Measurements from ENCODE around the gene RNF144A. TPM values are rescaled to one million over a fixed set of nuclear protein-coding genes. Genes with fewer than 3 reads are reported as not detected.

RNF144A gene
- total RNA-seq, 6 experiments from 2014 or later, result 1.2 to 3.2 (median 2.0) TPM

DNA sequence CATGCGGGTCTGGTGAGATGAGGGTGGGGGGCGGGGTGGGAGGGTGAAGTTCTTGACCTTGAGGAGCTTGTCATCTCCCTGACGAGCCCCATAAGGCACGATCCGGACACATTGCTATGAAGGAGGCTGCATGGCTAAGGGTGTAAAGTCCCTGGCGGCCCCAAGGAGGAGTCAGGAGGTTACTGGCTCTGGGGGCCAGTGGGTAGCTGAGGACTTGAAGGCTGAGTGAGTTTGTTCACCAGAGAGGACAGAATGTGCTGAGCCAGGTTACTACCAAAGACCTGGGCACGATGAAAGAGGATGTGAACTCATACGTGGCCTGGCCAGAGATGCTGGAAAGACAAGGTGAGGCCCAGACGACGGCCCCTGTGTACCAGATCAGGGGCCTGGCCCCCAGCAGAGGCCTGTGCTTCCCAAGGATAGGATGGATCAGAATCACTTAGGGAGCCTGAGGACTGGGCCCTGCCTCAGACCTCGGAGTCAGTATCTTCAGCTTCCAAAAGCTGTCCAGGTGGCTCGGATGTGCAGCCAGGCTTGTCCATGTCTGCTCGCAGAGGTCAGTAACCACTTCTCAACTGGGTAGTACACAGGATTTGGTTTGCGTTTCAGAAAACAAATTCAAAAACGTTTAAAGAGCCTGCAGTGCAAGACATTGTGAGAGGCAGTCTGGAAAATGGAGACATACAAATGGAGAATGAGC lies 110.9 kb downstream of the RNF144A start:
- Histone ChIP-seq H3K36me3 (no peaks in the 10 kb centered on the region), H3K27ac (no peak overlapping the region), H3K4me1 (no peaks in the 10 kb centered on the region), H3K4me3 (no peak overlapping the region), H3K9me3 (no peaks in the 10 kb centered on the region), H3K27me3 (no peaks in the 10 kb centered on the region)
- no peak for TF ChIP-seq CTCF (IDR thresholded peaks at IDR 0.05)
- no peak for TF ChIP-seq POLR2A (IDR thresholded peaks at IDR 0.05)
- DNase-seq (no peak), ATAC-seq (no peak)
- intact Hi-C loops (cut with DNase I), result no loop called here
- 77% methylated on average over 6 of the region's 15 CpGs for WGBS (ENCODE audit: insufficient coverage, low coverage, low lambda C conversion rate, missing lambda C conversion rate)

DNA sequence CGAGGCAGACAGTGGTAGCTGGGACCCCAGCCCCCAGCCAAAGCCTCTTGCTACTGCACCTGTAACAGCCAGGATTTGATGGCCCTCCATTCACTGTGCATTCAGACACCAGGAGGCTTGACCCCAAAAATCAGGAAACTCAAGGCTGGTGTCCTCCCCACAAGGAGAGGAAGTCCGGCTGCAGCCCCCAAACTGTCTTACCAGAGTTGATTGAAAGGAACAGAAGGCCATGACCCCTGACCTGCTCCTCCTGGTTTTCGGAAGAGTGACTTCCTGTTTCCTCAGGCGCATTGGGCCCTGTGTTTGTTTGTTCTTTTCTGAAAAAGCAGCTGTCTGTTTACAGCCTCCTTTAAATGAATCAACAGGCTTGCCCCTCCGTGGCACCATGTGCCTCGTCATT lies 111.6 kb downstream of the RNF144A start:
- intact Hi-C loops (cut with DNase I), result no loop called here
- no peak for ATAC-seq
- no peak for DNase-seq
- Histone ChIP-seq H3K4me3 (no peak overlapping the region), H3K9me3 (no peaks in the 10 kb centered on the region), H3K27ac (no peak overlapping the region), H3K27me3 (no peaks in the 10 kb centered on the region), H3K4me1 (no peaks in the 10 kb centered on the region), H3K36me3 (no peaks in the 10 kb centered on the region)
- 78% methylated on average over 4 of the region's 6 CpGs for WGBS (ENCODE audit: insufficient coverage, low coverage, low lambda C conversion rate, missing lambda C conversion rate)
- no peak for TF ChIP-seq CTCF (IDR thresholded peaks at IDR 0.05)
- TF ChIP-seq POLR2A (IDR thresholded peaks at IDR 0.05), result no peak

- DNase-seq (no peak), ATAC-seq (peak; percentile 7 to 23 (median 20))
- Histone ChIP-seq H3K4me3 (no peak overlapping the region), H3K36me3 (no peaks in the 10 kb centered on the region), H3K4me1 (no peaks in the 10 kb centered on the region), H3K27me3 (no peaks in the 10 kb centered on the region), H3K27ac (no peak overlapping the region), H3K9me3 (no peaks in the 10 kb centered on the region)
- intact Hi-C loops (cut with DNase I), result loop anchor here in 1 of 2 donors (10.0 kb wide), 1 partner anchor 135 kb away; no protein-coding TSS in a partner anchor
- WGBS (ENCODE audit: insufficient coverage, low coverage, low lambda C conversion rate, missing lambda C conversion rate), result 86% methylated on average over 7 of the region's 13 CpGs
- TF ChIP-seq POLR2A (IDR thresholded peaks at IDR 0.05) (no peak), CTCF (IDR thresholded peaks at IDR 0.05) (peak in 1 of 4 donors; percentile 5)
Observed at GRCh38 chr2:7029291-7030059, 112.3 kb downstream of the RNF144A start.

- WGBS (ENCODE audit: insufficient coverage, low coverage, low lambda C conversion rate, missing lambda C conversion rate), result 100% methylated on average over 1 of the region's 11 CpGs
- Histone ChIP-seq H3K4me3 (no peak overlapping the region), H3K4me1 (no peaks in the 10 kb centered on the region), H3K27me3 (no peaks in the 10 kb centered on the region), H3K9me3 (no peaks in the 10 kb centered on the region), H3K27ac (no peak overlapping the region), H3K36me3 (no peaks in the 10 kb centered on the region)
- TF ChIP-seq POLR2A (IDR thresholded peaks at IDR 0.05), result no peak
- TF ChIP-seq CTCF (IDR thresholded peaks at IDR 0.05), result no peak
- intact Hi-C loops (cut with DNase I), result loop anchor here in 1 of 2 donors (10.0 kb wide), 1 partner anchor 136 kb away; no protein-coding TSS in a partner anchor
- ATAC-seq, result no peak
- DNase-seq, result no peak
Observed at GRCh38 chr2:7030810-7031209, 113.6 kb downstream of the RNF144A start.

All from right lobe of liver (tissue), 6 donors.